ENCODE data around the gene EMID1. TPM values are rescaled to one million over a fixed set of nuclear protein-coding genes. Genes with fewer than 3 reads are reported as not detected.

EMID1 gene
- total RNA-seq, 1 experiment from 2014 or later, result 5.4 TPM

GRCh38 chr22:29194184-29194583, 11.5 kb upstream of the EMID1 start:
- H3K4me2 ChIP-seq (ENCODE audit: insufficient read depth, insufficient read length, low read length), result no peak overlapping the region
- H3K56ac ChIP-seq (ENCODE audit: insufficient read length, low read depth, low read length), result no peak overlapping the region
- Mint-ChIP-seq H3K4me3 (no peak overlapping the region), H3K4me1 (peaks cover 0 to 6% of the 10 kb centered on the region in 2 experiments; a peak in 3 of 4 replicates), H3K9me3 (peaks cover 2% of the 10 kb centered on the region in 2 experiments; a peak in 3 of 5 replicates), H3K36me3 (ENCODE audit: insufficient read depth in 1 of 3, low read depth in 3 of 3) (peaks cover 0 to 3% (median 3%) of the 10 kb centered on the region in 3 experiments; a peak in 3 of 7 replicates), H3K27me3 (ENCODE audit: low read depth) (peaks cover 2% of the 10 kb centered on the region), H3K27ac (no peak overlapping the region)
- no peaks in the 10 kb centered on the region for H3K79me1 ChIP-seq (ENCODE audit: insufficient read depth, low read depth, low read length, poor library complexity, severe bottlenecking)
- WGBS (ENCODE audit: extremely low coverage, insufficient read length, low lambda C conversion rate), result no CpG with 5 or more reads among the region's 2 CpGs
- H3K4me1 ChIP-seq (ENCODE audit: insufficient read depth, low read length), result no peaks in the 10 kb centered on the region
- H2AK5ac ChIP-seq (ENCODE audit: insufficient read length, low read length), result no peak overlapping the region
- no peaks in the 10 kb centered on the region for H3K27me3 ChIP-seq (ENCODE audit: insufficient read depth, low read length)
- no peak overlapping the region for H3K14ac ChIP-seq (ENCODE audit: insufficient read depth, low read length)
- no peak overlapping the region for H4K91ac ChIP-seq (ENCODE audit: insufficient read length, low read depth, low read length)
- no peak overlapping the region for H3K4ac ChIP-seq (ENCODE audit: low read depth, low read length)
- no peak overlapping the region for H2BK12ac ChIP-seq (ENCODE audit: insufficient read length, low read depth, low read length)
- no peak overlapping the region for H2BK5ac ChIP-seq (ENCODE audit: insufficient read length, low read length)
- no peak overlapping the region for H3T11ph ChIP-seq (ENCODE audit: low read length)
- H3K18ac ChIP-seq (ENCODE audit: insufficient read length, low read depth, low read length), result no peak overlapping the region
- H3K27ac ChIP-seq (ENCODE audit: insufficient read length, low read depth, low read length), result no peak overlapping the region
- no peaks in the 10 kb centered on the region for H3K23me2 ChIP-seq (ENCODE audit: insufficient read length, low read depth, low read length, poor library complexity, severe bottlenecking)
- no peak overlapping the region for H2BK15ac ChIP-seq (ENCODE audit: low read depth, low read length)
- H3K23ac ChIP-seq (ENCODE audit: insufficient read length, low read depth, low read length), result no peak overlapping the region
- no peak overlapping the region for H3K9ac ChIP-seq (ENCODE audit: extremely low read depth, insufficient read length, low read length)
- DNase-seq, result no peak
- TF ChIP-seq CTCF (conservative IDR thresholded peaks at IDR 0.05), result peak; percentile 61
- no peak overlapping the region for H2BK20ac ChIP-seq (ENCODE audit: low read depth, low read length, poor library complexity, severe bottlenecking)
- H4K20me1 ChIP-seq (ENCODE audit: control insufficient read depth, insufficient read depth, insufficient read length), result no peaks in the 10 kb centered on the region
- H3K9me3 ChIP-seq (ENCODE audit: control insufficient read depth, low read depth, low read length), result no peaks in the 10 kb centered on the region
- no peak overlapping the region for H4K5ac ChIP-seq (ENCODE audit: insufficient read length, low read depth, low read length)
- no peak overlapping the region for H4K8ac ChIP-seq (replicated peaks; ENCODE audit: insufficient read length, low read depth, low read length)
- no peak overlapping the region for H2AFZ ChIP-seq (ENCODE audit: low read length)
- no peaks in the 10 kb centered on the region for H3K79me2 ChIP-seq (ENCODE audit: insufficient read depth, low read length)
- no peak overlapping the region for H2BK120ac ChIP-seq (ENCODE audit: low read depth, low read length, poor library complexity, severe bottlenecking)

Measured in H9 (cell line).